ENCODE results near the gene ARHGEF7. TPM values are rescaled to one million over a fixed set of nuclear protein-coding genes. Genes with fewer than 3 reads are reported as not detected.

The ARHGEF7 gene
- polyA plus RNA-seq, 1 donor = 75.2 TPM

DNA sequence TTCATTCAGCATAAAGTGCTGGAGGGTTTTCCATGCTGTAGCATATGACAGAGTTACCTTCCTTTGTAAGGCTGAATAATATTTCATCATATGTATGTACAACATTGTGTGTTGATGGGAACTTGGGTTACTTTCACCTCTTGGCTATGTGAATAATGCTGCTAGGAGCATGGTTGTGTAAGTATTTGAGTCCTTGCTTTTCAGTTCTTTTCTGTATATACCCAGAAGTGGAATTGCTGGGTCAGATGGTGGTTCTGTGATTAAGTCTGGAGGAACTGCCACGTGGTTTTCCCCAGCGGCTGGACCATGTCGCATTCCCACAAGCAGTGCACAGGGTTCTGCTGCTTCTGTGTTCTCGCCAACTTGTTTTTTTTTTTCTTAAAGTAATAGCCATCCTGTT, 104.2 kb downstream of the ARHGEF7 start:
- H3K9me3 ChIP-seq (ENCODE audit: control insufficient read depth, low read depth, low read length) = no peaks in the 10 kb centered on the region
- no peak for DNase-seq
- WGBS (ENCODE audit: insufficient coverage, low lambda C conversion rate) = 70% methylated on average over 2 of the region's 4 CpGs
- H3K4me3 ChIP-seq (ENCODE audit: low read length) = no peak overlapping the region
- H3K36me3 ChIP-seq (ENCODE audit: control insufficient read depth, insufficient read depth, low read length) = peaks cover 13% of the 10 kb centered on the region
- peaks cover 3% of the 10 kb centered on the region for H3K4me1 ChIP-seq (ENCODE audit: control insufficient read depth, insufficient read depth, low read length)
- no peaks in the 10 kb centered on the region for H3K27me3 ChIP-seq (ENCODE audit: control insufficient read depth, insufficient read depth, low read length)
- H3K27ac ChIP-seq (ENCODE audit: low read length) = no peak overlapping the region

DNA sequence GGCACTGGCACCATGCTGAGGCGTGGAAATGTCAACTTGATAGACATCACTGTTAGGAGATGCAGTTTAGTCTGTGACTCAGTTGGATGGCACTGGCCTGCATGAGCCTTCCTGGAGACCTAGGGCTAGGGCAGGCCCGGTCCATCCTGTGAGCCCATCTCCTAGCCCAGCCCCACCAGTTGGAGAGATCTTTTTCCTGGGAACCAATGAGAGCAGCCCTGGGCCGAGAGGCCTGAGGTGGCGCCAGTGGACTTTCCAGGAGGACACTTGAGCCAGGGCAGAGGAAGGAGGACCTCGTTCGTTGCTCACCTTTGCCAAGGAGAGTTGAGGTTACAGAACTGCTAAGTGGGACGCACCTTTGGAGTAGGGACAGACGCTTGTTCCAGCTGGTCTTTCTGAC, 104.8 kb downstream of the ARHGEF7 start:
- WGBS (ENCODE audit: insufficient coverage, low lambda C conversion rate) = no CpG with 5 or more reads among the region's 8 CpGs
- no peak overlapping the region for H3K27ac ChIP-seq (ENCODE audit: low read length)
- no peaks in the 10 kb centered on the region for H3K9me3 ChIP-seq (ENCODE audit: control insufficient read depth, low read depth, low read length)
- H3K36me3 ChIP-seq (ENCODE audit: control insufficient read depth, insufficient read depth, low read length) = peaks cover 18% of the 10 kb centered on the region
- H3K4me3 ChIP-seq (ENCODE audit: low read length) = no peak overlapping the region
- peaks cover 3% of the 10 kb centered on the region for H3K4me1 ChIP-seq (ENCODE audit: control insufficient read depth, insufficient read depth, low read length)
- no peak for DNase-seq
- no peaks in the 10 kb centered on the region for H3K27me3 ChIP-seq (ENCODE audit: control insufficient read depth, insufficient read depth, low read length)

GRCh38 chr13:111225166-111225565, 110.1 kb downstream of the ARHGEF7 start:
- 97% methylated on average over 3 of the region's 6 CpGs for WGBS (ENCODE audit: insufficient coverage, low lambda C conversion rate)
- Histone ChIP-seq H3K27me3 (ENCODE audit: control insufficient read depth, insufficient read depth, low read length) (no peaks in the 10 kb centered on the region), H3K4me3 (ENCODE audit: low read length) (no peak overlapping the region), H3K36me3 (ENCODE audit: control insufficient read depth, insufficient read depth, low read length) (peaks cover 38% of the 10 kb centered on the region), H3K27ac (ENCODE audit: low read length) (no peak overlapping the region), H3K4me1 (ENCODE audit: control insufficient read depth, insufficient read depth, low read length) (no peaks in the 10 kb centered on the region), H3K9me3 (ENCODE audit: control insufficient read depth, low read depth, low read length) (no peaks in the 10 kb centered on the region)
- DNase-seq = no peak

DNA sequence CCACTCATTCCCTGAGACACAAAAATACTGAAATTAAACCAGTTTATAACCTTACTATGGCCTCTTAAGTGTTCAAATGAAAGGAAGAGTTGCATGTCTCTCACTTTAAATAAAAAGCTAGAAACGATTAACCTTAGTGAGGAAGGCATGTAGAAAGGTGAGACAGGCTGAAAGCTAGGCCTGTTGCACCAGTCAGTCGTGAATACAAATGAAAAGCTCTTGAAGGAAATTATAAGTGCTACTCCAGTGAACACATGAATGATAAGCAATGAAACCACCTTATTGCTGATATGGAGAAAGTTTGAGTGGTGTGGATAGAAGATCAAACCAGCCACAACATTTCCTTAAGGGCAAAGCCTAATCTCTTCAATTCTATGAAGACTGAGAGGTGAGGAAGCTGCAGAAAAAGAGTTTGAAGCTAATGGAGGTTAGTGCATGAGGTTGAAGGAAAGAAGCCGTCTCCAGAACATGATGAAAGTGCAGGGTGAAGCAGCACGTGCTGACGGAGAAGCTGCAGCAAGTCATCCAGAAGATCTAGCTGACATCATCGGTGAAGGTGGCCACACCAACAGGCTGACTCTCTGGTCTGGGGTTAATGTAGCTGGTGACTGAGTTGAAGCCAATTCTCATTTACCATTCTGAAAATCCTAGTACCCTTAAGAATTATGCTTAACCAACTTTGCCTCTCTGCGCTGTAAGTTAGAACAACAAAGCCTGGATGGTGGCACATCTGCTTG, 110.9 kb downstream of the ARHGEF7 start:
- Histone ChIP-seq H3K27ac (ENCODE audit: low read length) (no peak overlapping the region), H3K4me1 (ENCODE audit: control insufficient read depth, insufficient read depth, low read length) (no peaks in the 10 kb centered on the region), H3K9me3 (ENCODE audit: control insufficient read depth, low read depth, low read length) (no peaks in the 10 kb centered on the region), H3K27me3 (ENCODE audit: control insufficient read depth, insufficient read depth, low read length) (no peaks in the 10 kb centered on the region), H3K36me3 (ENCODE audit: control insufficient read depth, insufficient read depth, low read length) (peaks cover 37% of the 10 kb centered on the region), H3K4me3 (ENCODE audit: low read length) (no peak overlapping the region)
- whole genome bisulfite sequencing (ENCODE audit: insufficient coverage, low lambda C conversion rate) = 100% methylated on average over 1 of the region's 7 CpGs
- DNase-seq = no peak

DNA sequence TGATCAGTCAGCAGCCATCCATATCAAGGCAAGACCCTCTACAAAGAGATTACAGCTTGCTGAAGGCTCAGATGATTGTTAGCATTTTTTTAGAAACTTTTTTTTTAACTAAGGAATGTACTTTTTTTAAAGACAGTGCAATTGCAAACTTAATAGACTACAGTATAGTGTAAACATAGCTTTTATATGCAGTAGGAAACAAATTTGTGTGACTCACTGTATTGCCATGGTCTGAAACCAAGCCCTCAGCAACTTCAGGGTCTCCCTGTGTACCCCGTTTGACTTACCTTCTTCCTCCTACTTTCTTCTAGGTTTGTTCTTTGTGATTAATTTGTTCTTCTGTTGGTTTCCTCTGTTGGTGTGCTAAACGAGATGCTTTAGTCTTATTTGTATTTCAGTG, 112.3 kb downstream of the ARHGEF7 start:
- H3K4me3 ChIP-seq (ENCODE audit: low read length) = no peak overlapping the region
- no peak for DNase-seq
- H3K9me3 ChIP-seq (ENCODE audit: control insufficient read depth, low read depth, low read length) = no peaks in the 10 kb centered on the region
- H3K4me1 ChIP-seq (ENCODE audit: control insufficient read depth, insufficient read depth, low read length) = no peaks in the 10 kb centered on the region
- no peak overlapping the region for H3K27ac ChIP-seq (ENCODE audit: low read length)
- peaks cover 45% of the 10 kb centered on the region for H3K36me3 ChIP-seq (ENCODE audit: control insufficient read depth, insufficient read depth, low read length)
- 57% methylated on average over 1 of the region's 2 CpGs for WGBS (ENCODE audit: insufficient coverage, low lambda C conversion rate)
- H3K27me3 ChIP-seq (ENCODE audit: control insufficient read depth, insufficient read depth, low read length) = no peaks in the 10 kb centered on the region

DNA sequence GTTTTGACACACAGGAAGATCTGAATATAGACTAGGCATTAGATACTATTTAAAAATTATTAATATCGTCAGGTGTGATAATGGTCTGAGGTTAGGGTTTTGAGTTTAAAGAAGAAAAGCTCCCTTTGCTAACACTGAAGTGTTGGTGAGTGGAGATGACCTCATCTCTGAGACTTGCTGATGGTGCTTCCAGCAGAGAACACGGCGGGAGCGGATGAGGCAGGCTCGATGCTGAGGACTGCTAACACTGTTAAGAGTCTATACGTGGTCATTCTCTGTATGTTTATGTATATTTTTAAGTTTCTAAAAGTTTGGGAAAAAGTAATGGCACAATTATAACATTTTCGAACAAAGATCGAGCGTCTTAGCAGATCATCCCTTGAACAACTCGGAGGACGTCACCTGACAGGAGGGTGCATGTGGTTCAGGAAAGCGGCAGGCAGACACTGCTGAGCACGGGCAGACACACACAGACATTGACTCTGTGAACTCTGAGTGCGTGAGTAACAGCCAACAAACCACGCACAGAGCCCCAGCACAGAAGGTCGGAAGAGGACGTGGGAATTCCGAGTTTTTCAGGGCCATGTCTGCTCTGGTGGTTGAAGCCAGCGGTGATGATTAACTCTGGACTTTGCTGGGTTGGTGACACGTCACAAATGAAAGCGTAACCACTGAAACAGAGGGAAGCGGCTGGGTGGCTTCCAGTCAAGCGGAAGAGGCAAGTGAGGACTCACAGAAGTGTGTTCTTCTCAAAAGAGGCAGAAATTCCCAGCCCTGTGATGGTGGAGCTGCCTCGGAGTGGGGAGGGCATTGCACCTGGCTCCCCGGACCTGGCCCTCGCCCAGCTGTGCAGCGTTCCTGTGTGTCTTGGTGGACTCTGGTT, 113.4 kb downstream of the ARHGEF7 start:
- Histone ChIP-seq H3K36me3 (ENCODE audit: control insufficient read depth, insufficient read depth, low read length) (peaks cover 47% of the 10 kb centered on the region), H3K4me1 (ENCODE audit: control insufficient read depth, insufficient read depth, low read length) (no peaks in the 10 kb centered on the region), H3K27ac (ENCODE audit: low read length) (no peak overlapping the region), H3K4me3 (ENCODE audit: low read length) (no peak overlapping the region), H3K27me3 (ENCODE audit: control insufficient read depth, insufficient read depth, low read length) (no peaks in the 10 kb centered on the region), H3K9me3 (ENCODE audit: control insufficient read depth, low read depth, low read length) (no peaks in the 10 kb centered on the region)
- 100% methylated on average over 1 of the region's 27 CpGs for WGBS (ENCODE audit: insufficient coverage, low lambda C conversion rate)
- no peak for DNase-seq

- Histone ChIP-seq H3K27me3 (ENCODE audit: control insufficient read depth, insufficient read depth, low read length) (no peaks in the 10 kb centered on the region), H3K4me1 (ENCODE audit: control insufficient read depth, insufficient read depth, low read length) (no peaks in the 10 kb centered on the region), H3K27ac (ENCODE audit: low read length) (no peak overlapping the region), H3K36me3 (ENCODE audit: control insufficient read depth, insufficient read depth, low read length) (peaks cover 52% of the 10 kb centered on the region), H3K4me3 (ENCODE audit: low read length) (no peak overlapping the region), H3K9me3 (ENCODE audit: control insufficient read depth, low read depth, low read length) (no peaks in the 10 kb centered on the region)
- 100% methylated on average over 2 of the region's 10 CpGs for WGBS (ENCODE audit: insufficient coverage, low lambda C conversion rate)
- DNase-seq = no peak
Measured at GRCh38 chr13:111230385-111230930, 115.3 kb downstream of the ARHGEF7 start.

- Histone ChIP-seq H3K4me3 (ENCODE audit: low read length) (no peak overlapping the region), H3K27ac (ENCODE audit: low read length) (no peak overlapping the region), H3K4me1 (ENCODE audit: control insufficient read depth, insufficient read depth, low read length) (no peaks in the 10 kb centered on the region), H3K9me3 (ENCODE audit: control insufficient read depth, low read depth, low read length) (no peaks in the 10 kb centered on the region), H3K36me3 (ENCODE audit: control insufficient read depth, insufficient read depth, low read length) (peaks cover 54% of the 10 kb centered on the region), H3K27me3 (ENCODE audit: control insufficient read depth, insufficient read depth, low read length) (no peaks in the 10 kb centered on the region)
- no CpG with 5 or more reads among the region's 7 CpGs for WGBS (ENCODE audit: insufficient coverage, low lambda C conversion rate)
- no peak for DNase-seq
Measured at GRCh38 chr13:111232191-111232590, 117.1 kb downstream of the ARHGEF7 start.

DNA sequence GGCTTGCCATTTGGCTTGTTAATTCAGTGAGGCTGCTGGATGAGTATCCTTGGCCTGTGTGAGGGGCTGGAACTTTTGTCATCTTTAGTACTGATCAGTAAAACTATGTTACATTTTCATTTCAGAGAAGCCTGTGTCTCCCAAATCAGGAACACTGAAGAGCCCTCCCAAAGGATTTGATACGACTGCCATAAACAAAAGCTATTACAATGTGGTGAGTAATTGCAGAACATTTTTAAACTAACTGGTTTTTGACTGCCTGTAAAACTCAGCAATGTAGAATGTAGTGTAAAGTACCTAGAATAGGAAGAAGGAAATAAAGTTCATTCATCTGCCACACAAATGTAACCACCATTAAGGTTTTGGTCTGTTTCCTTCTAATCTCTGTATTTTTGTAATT, 118.0 kb downstream of the ARHGEF7 start:
- WGBS (ENCODE audit: insufficient coverage, low lambda C conversion rate) = 86% methylated on average over 1 of the region's 1 CpG
- Histone ChIP-seq H3K9me3 (ENCODE audit: control insufficient read depth, low read depth, low read length) (no peaks in the 10 kb centered on the region), H3K4me1 (ENCODE audit: control insufficient read depth, insufficient read depth, low read length) (no peaks in the 10 kb centered on the region), H3K27ac (ENCODE audit: low read length) (no peak overlapping the region), H3K27me3 (ENCODE audit: control insufficient read depth, insufficient read depth, low read length) (no peaks in the 10 kb centered on the region), H3K36me3 (ENCODE audit: control insufficient read depth, insufficient read depth, low read length) (peaks cover 47% of the 10 kb centered on the region), H3K4me3 (ENCODE audit: low read length) (no peak overlapping the region)
- no peak for DNase-seq

GRCh38 chr13:111239764-111240670, 124.9 kb downstream of the ARHGEF7 start:
- no peak for DNase-seq
- Histone ChIP-seq H3K4me3 (ENCODE audit: low read length) (no peak overlapping the region), H3K36me3 (ENCODE audit: control insufficient read depth, insufficient read depth, low read length) (peaks cover 33% of the 10 kb centered on the region), H3K27ac (ENCODE audit: low read length) (no peak overlapping the region), H3K4me1 (ENCODE audit: control insufficient read depth, insufficient read depth, low read length) (no peaks in the 10 kb centered on the region), H3K9me3 (ENCODE audit: control insufficient read depth, low read depth, low read length) (no peaks in the 10 kb centered on the region), H3K27me3 (ENCODE audit: control insufficient read depth, insufficient read depth, low read length) (no peaks in the 10 kb centered on the region)
- WGBS (ENCODE audit: insufficient coverage, low lambda C conversion rate) = 68% methylated on average over 3 of the region's 15 CpGs

Measured in large intestine (tissue), 3 donors.